ENCODE results near the gene KIR2DL4. TPM values are rescaled to one million over a fixed set of nuclear protein-coding genes. Genes with fewer than 3 reads are reported as not detected.
"Not testable (repeated sequence)": the region's sequence is repeated elsewhere in the genome, so short reads cannot be mapped to it uniquely, and the experiment has no call there.

Gene KIR2DL4
- total RNA-seq, 1 experiment from 2014 or later = not detected

DNA sequence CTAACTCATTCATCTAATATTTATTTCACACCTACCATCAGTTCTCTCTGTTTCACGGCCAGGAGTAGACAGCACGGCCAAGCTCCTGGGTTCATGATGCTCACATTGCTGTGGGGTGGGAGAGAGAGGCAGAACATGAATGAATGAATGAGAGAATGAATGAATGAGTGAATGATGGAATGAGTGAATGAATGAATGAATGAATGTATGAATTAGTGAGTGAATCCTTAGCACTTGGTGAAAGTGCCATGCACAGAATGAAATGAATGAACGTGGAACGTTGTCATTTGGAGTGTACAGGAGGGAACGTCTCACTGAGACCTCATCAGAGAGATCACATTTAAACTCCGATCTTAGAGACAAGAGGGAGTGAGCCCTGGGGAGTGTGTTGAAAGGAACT, 11.9 kb upstream of the KIR2DL4 start:
- no peak for DNase-seq (ENCODE audit: low read depth)
- in situ Hi-C loops (cut with HindIII; ENCODE audit: low pct_unique_long_range_greater_than_20kb, low sequenced_read_pairs) = no loop called here

DNA sequence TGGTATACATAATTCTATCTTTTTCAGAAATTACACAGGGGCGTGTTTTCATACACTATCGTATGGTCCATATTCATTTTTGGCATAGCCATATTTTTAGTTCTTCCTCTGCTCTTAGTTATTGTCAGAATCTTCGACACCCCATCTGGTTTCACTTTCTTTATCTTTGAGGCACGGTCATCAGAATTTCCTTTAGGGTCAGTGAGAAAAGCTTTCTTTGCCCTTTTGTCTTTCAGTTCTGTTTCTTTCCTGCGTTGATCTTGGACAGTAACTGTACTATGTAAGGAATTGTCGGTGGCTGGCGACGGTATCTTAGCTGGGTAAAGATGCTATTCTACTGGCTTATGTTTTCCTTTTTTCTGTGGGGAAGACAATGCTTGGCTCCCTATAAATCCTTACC, 10.6 kb upstream of the KIR2DL4 start:
- no peak for DNase-seq (ENCODE audit: low read depth)
- in situ Hi-C loops (cut with HindIII; ENCODE audit: low pct_unique_long_range_greater_than_20kb, low sequenced_read_pairs) = no loop called here

DNA sequence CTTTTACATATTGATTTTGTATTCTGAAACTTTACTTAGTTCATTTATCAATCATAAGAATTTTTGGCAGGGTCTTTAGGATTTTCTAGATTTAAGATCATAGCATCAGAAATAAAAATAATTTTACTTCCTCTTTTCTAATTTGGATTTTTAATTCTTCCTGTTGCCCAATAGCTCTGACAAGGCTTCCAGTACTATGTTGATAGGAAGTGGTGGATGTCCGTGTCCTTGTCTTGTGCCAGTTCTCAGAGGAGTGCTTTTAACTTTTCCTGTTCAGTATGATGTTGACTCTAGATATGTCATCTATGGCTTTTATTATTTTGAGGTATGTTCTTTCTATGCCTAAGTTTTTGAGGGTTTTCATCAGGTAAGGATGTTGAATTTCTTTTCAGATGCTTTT, 7.7 kb upstream of the KIR2DL4 start:
- DNase-seq (ENCODE audit: low read depth) = no peak
- in situ Hi-C loops (cut with HindIII; ENCODE audit: low pct_unique_long_range_greater_than_20kb, low sequenced_read_pairs) = no loop called here

DNA sequence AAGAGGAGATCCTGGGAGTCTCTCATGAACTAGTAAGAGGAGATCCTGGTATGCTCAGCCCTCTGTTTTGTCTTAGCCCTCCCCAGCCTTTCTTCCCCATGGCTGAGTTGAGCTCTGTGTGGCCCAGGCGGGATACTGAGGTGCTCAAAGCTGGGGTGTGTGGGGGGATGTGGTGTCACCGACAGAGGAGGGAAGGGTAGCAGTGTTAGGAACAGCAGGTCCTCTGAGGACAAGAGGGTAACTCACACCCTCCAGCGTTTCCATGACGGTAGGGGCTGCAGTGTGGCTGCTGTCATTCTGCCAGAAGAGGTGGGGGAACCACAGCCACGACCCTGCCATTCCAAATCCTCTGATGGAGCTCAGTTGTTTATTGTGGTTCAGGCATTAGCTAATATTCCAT, 691 bp downstream of the KIR2DL4 start:
- DNase-seq (ENCODE audit: low read depth) = no peak
- in situ Hi-C loops (cut with HindIII; ENCODE audit: low pct_unique_long_range_greater_than_20kb, low sequenced_read_pairs) = no loop called here

DNA sequence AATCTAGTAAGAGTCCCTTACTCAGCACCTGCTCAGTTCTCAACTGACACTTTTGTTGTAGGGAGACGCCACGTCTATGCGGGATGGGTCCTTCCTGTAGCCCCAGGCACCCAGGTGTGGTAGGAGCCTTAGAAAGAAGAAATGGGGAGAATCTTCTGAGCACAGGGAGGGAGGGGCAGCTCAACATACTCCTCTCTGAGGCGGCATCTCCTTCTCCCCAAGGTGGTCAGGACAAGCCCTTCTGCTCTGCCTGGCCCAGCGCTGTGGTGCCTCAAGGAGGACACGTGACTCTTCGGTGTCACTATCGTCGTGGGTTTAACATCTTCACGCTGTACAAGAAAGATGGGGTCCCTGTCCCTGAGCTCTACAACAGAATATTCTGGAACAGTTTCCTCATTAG, 1.2 kb downstream of the KIR2DL4 start:
- no peak for DNase-seq (ENCODE audit: low read depth)
- in situ Hi-C loops (cut with HindIII; ENCODE audit: low pct_unique_long_range_greater_than_20kb, low sequenced_read_pairs) = no loop called here

DNA sequence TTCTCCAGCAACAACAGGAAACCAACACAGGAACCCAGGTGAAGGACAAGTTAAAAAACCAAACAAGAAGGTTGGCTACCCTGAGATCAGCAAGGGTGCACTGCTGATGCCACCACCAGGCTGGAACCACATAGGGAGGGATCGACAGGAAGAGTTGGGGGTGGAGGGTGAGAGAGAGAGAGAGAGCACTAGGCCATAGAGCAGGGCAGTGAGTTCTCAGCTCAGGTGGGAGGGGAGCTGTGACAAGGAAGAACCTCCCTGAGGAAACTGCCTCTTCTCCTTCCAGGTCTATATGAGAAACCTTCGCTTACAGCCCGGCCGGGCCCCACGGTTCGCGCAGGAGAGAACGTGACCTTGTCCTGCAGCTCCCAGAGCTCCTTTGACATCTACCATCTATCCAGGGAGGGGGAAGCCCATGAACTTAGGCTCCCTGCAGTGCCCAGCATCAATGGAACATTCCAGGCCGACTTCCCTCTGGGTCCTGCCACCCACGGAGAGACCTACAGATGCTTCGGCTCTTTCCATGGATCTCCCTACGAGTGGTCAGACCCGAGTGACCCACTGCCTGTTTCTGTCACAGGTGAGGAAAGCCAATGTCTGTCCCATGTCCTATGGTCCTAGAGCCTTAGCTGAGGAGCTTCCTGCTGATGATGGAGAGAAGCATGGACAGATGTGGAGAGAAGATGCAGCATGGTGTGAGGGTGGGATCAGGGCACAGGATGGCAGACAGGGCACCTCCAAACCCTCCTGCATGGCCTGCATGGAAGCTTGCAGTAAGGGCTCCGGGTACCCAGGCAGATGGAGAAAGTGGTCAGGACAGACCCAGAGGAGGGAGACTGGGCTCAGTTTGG, 2.5 kb downstream of the KIR2DL4 start:
- no peak for DNase-seq (ENCODE audit: low read depth)
- in situ Hi-C loops (cut with HindIII; ENCODE audit: low pct_unique_long_range_greater_than_20kb, low sequenced_read_pairs) = no loop called here

DNA sequence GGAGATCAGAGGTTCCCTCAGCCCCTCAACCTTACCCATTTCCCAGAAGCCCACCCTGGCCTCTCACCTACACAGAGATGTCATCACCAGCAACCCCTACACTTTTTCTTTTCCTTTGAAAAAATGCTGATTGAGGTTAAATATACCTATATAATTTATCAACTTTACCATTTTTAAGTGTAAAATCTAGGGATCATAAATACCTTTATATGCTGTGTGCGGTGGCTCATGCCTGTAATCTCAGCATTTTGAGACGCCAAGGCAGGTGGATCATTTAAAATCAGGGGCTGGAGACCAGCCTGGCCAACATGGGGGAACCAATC, 3.1 kb downstream of the KIR2DL4 start:
- no peak for DNase-seq (ENCODE audit: low read depth)
- in situ Hi-C loops (cut with HindIII; ENCODE audit: low pct_unique_long_range_greater_than_20kb, low sequenced_read_pairs) = no loop called here

DNA sequence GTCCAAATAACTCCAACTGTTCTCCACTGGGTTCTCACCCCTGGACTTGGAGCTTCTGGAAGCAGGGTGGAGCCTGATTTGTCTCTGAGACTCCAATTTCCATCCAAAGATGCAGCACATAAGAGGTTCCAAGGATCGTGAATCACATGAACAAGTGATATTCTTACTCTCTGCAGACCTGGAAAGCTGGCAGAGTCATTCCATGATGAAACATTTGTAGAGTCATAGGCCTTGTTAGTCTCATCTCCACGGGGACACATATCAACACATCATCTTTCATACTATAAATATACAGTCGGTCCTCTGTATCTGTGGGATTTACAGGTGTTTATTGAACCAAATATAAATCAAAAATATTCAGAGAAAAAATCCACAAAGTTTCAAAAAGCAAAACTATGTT, 11.2 kb downstream of the KIR2DL4 start:
- in situ Hi-C loops (cut with HindIII; ENCODE audit: low pct_unique_long_range_greater_than_20kb, low sequenced_read_pairs); DNase-seq (ENCODE audit: low read depth): not testable (repeated sequence)

DNA sequence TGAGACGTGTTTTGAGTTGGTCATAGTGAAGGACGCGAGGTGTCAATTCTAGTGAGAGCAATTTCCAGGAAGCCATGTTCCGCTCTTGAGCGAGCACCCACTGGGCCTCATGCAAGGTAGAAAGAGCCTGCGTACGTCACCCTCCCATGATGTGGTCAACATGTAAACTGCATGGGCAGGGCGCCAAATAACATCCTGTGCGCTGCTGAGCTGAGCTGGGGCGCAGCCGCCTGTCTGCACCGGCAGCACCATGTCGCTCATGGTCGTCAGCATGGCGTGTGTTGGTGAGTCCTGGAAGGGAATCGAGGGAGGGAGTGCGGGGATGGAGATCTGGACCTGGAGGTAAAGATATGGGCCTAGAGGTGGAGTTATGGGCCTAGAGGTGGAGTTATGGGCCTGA, 12.8 kb downstream of the KIR2DL4 start, which contains the start of gene KIR3DL1:
TSS of gene KIR3DL1 (plus strand) at position 218 of the 400 bp plus-strand sequence.
- DNase-seq (ENCODE audit: low read depth); in situ Hi-C loops (cut with HindIII; ENCODE audit: low pct_unique_long_range_greater_than_20kb, low sequenced_read_pairs): not testable (repeated sequence)

DNA sequence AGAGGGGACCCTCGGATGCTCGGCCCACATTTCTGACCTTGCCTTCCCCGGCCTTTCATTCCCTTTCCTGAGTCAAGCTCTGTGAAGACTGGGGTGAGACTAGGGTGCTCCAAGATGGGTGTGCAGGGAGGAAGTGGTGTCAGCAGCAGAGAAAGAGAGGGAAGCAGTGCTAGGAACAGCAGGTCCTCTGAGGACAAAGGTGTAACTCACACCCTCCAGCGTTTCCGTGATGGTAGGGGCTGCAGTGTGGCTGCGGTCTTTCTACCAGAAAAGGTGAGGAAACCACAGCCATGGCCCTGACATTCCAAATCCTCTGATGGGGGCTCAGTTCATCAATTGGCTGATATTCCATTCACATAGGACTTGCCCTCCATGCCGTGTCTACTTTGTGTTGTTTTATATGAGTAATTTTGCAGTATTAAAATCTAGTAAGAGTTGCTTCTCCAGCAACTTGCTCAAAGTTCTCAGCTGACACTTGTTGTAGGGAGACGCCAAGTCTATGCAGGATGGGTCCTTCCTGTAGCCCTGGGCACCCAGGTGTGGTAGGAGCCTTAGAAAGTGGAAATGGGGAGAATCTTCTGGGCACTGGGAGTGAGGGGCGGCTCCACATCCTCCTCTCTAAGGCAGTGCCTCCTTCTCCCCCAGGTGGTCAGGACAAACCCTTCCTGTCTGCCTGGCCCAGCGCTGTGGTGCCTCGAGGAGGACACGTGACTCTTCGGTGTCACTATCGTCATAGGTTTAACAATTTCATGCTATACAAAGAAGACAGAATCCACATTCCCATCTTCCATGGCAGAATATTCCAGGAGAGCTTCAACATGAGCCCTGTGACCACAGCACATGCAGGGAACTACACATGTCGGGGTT, 14.5 kb downstream of the KIR2DL4 start:
- DNase-seq (ENCODE audit: low read depth) = no peak
- in situ Hi-C loops (cut with HindIII; ENCODE audit: low pct_unique_long_range_greater_than_20kb, low sequenced_read_pairs) = no loop called here

DNA sequence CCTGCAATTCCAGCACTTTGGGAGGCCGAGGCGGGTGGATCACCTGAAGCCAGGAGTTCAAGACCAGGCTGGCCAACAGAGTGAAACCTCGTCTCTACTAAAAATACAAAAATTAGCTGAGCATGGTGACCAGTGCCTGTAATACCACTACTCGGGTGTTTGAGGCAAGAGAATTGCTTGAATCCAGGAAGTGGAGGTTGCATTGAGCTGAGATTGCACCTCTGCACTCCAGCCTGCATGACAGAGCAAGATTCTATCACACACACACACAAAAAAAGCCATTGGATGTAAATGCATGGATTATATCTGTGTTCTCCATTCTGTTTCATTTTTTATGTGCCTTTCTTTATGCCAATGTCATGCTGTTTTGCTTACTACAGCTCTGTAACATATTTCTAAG, 21.0 kb downstream of the KIR2DL4 start:
- in situ Hi-C loops (cut with HindIII; ENCODE audit: low pct_unique_long_range_greater_than_20kb, low sequenced_read_pairs); DNase-seq (ENCODE audit: low read depth): not testable (repeated sequence)

DNA sequence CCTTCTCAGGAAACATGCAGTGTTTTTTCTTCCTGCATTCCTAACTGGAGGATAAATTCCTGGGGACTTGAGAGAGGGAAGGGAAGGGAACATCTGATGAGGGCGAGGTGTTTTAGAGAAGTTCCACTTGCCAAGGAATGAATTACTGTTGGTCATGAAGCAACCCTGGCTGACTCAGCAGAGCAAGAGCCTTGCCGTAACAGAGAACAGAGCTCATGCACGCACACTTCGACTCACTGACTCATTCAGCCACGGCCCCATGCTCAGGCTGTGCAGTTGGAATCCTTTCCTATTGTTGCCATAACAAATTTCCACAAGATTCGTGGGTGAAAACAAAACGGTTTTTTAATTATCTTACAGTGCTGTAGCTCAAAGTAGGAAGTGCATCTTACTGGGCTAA, 21.9 kb downstream of the KIR2DL4 start:
- in situ Hi-C loops (cut with HindIII; ENCODE audit: low pct_unique_long_range_greater_than_20kb, low sequenced_read_pairs) = not testable (repeated sequence)
- peak; percentile 73 for DNase-seq (ENCODE audit: low read depth)

DNA sequence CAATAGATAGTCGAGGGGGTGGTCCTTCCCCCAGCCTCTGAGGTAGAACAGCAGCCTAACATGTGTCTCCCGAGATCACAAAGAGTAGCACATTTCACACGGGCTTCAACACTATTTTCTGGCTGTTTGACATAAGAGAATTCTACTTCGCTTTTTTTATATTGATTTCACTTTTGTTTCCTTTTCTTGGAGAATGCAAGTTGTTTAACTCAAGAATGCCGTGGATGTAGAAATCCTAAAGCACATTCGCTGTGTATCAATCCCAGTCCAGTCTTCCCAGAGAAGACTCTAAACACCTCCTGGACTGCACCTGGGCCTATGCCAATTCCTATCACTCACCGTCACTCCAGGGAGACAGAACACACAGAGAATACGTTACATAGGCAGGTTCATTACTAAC, 24.7 kb downstream of the KIR2DL4 start:
- DNase-seq (ENCODE audit: low read depth); in situ Hi-C loops (cut with HindIII; ENCODE audit: low pct_unique_long_range_greater_than_20kb, low sequenced_read_pairs): not testable (repeated sequence)

DNA sequence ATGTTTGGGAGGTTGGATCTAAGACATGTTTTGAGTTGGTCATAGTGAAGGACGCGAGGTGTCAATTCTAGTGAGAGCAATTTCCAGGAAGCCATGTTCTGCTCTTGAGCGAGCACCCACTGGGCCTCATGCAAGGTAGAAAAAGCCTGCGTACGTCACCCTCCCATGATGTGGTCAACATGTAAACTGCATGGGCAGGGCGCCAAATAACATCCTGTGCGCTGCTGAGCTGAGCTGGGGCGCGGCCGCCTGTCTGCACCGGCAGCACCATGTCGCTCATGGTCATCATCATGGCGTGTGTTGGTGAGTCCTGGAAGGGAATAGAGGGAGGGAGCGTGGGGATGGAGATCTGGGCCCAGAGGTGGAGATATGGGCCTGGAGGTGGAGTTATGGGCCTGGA, 29.1 kb downstream of the KIR2DL4 start, which contains the start of gene KIR2DS4:
TSS of gene KIR2DS4 (plus strand) at position 181 of the 400 bp plus-strand sequence.
- DNase-seq (ENCODE audit: low read depth); in situ Hi-C loops (cut with HindIII; ENCODE audit: low pct_unique_long_range_greater_than_20kb, low sequenced_read_pairs): not testable (repeated sequence)

DNA sequence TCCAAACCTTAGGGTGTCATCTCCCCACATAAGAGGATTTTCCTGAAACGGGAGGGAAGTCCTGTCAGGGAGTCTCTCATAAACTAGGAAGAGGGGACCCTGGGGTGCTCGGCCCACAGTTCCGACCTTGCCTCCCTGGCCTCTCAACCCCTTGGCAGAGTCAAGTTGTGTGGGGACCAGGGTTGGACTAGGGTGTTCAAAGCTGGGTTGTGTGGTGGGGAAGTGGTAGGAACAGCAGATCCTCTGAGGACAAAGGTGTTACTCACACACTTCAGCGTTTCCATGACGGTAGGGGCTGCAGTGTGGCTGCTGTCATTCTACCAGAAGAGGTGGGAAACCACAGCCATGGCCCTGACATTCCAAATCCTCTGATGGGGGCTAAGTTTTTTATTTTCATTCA, 31.7 kb downstream of the KIR2DL4 start:
- in situ Hi-C loops (cut with HindIII; ENCODE audit: low pct_unique_long_range_greater_than_20kb, low sequenced_read_pairs); DNase-seq (ENCODE audit: low read depth): not testable (repeated sequence)

DNA sequence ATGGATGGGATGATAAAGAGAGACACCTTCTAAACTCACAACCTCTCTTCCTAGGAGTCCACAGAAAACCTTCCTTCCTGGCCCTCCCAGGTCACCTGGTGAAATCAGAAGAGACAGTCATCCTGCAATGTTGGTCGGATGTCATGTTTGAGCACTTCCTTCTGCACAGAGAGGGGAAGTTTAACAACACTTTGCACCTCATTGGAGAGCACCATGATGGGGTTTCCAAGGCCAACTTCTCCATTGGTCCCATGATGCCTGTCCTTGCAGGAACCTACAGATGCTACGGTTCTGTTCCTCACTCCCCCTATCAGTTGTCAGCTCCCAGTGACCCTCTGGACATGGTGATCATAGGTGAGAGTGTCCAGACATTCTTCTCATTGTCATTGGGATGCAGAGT, 34.1 kb downstream of the KIR2DL4 start:
- in situ Hi-C loops (cut with HindIII; ENCODE audit: low pct_unique_long_range_greater_than_20kb, low sequenced_read_pairs); DNase-seq (ENCODE audit: low read depth): not testable (repeated sequence)

DNA sequence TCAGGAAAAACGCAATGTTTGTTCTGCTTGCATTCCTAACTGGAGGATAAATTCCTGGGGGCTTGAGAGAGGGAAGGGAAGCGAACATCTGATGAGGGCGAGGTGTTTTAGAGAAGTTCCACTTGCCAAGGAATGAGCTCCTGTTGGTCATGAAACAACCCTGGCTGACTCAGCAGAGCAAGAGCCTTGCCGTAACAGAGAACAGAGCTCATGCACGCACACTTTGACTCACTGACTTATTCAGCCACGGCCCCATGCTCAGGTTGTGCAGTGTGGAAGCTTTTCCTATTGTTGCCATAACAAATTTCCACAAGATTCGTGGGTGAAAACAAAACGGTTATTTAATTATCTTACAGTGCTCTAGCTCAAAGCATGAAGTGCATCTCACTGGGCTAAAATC, 39.8 kb downstream of the KIR2DL4 start:
- in situ Hi-C loops (cut with HindIII; ENCODE audit: low pct_unique_long_range_greater_than_20kb, low sequenced_read_pairs); DNase-seq (ENCODE audit: low read depth): not testable (repeated sequence)

DNA sequence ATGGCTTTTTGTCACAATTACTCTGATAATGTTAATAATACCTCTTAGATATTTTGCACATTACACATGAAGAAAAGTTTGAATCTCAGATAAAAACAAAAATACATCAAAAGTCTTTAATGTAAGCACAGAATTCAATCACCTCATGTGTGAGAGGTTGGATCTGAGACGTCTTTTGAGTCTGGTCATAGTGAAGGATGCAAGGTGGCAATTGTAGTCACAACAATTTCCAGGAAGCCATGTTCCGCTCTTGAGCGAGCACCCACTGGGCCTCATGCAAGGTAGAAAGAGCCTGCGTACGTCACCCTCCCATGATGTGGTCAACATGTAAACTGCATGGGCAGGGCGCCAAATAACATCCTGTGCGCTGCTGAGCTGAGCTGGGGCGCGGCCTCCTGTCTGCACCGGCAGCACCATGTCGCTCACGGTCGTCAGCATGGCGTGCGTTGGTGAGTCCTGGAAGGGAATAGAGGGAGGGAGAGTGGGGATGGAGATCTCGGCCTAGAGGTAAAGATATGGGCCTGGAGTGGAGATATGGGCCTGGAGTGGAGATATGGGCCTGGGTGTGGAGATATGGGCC, 46.7 kb downstream of the KIR2DL4 start, which contains the start of gene KIR3DL2:
TSS of gene KIR3DL2 (plus strand) at position 383 of the 580 bp plus-strand sequence. CDS start at position 416, 33 bp downstream.
- DNase-seq (ENCODE audit: low read depth); in situ Hi-C loops (cut with HindIII; ENCODE audit: low pct_unique_long_range_greater_than_20kb, low sequenced_read_pairs): not testable (repeated sequence)

DNA sequence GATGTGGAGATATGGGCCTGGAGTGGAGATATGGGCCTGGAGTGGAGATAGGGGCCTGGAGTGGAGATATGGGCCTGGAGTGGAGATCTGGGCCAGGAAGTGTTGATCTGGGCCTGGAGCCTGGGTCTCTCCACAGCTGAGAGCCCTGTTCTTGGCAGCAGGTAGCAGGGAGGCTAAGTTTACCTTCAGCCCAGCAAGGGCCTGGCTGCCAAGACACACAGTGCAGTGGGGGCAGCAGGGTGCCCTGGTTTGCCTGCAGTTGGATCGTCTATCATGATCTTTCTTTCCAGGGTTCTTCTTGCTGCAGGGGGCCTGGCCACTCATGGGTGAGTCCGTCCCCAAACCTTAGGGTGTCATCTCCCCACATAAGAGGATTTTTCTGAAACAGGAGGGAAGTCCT, 47.5 kb downstream of the KIR2DL4 start:
- in situ Hi-C loops (cut with HindIII; ENCODE audit: low pct_unique_long_range_greater_than_20kb, low sequenced_read_pairs) = no loop called here

More for the DNA sequence above, 47.5 kb downstream of the KIR2DL4 start:
- no peak for DNase-seq (ENCODE audit: low read depth)
